HUES6 (cell line): ENCODE results near the gene MED27.

ENCODE experiments used
- H3K27ac ChIP-seq: 2 replicates; pipeline ENCODE4 v1.7.0; 2013; ENCODE audit warnings: low read depth, mild to moderate bottlenecking, low read length, inconsistent platforms
- H3K27me3 ChIP-seq: 2 replicates; pipeline ENCODE4 v1.6.1; 2013; ENCODE audit warnings: low read length; ENCODE audit not compliant: control insufficient read depth, insufficient read depth
- H3K36me3 ChIP-seq: 2 replicates; pipeline ENCODE4 v1.6.1; 2013; ENCODE audit warnings: low read length; ENCODE audit not compliant: control insufficient read depth, insufficient read depth
- H3K4me1 ChIP-seq: 2 replicates; pipeline ENCODE4 v1.6.1; 2013; ENCODE audit warnings: low read length; ENCODE audit not compliant: control insufficient read depth, insufficient read depth
- H3K4me3 ChIP-seq: 2 replicates; pipeline ENCODE4 v1.5.1; 2013; ENCODE audit warnings: low read depth, low read length
- H3K9ac ChIP-seq: one replicate; pipeline ENCODE4 v1.6.1; 2013; ENCODE audit warnings: mild to moderate bottlenecking, low read length
- H3K9me3 ChIP-seq: 2 replicates; pipeline ENCODE4 v1.6.1; 2013; ENCODE audit warnings: low read depth, low read length; ENCODE audit not compliant: control insufficient read depth, insufficient read depth

The MED27 gene

DNA sequence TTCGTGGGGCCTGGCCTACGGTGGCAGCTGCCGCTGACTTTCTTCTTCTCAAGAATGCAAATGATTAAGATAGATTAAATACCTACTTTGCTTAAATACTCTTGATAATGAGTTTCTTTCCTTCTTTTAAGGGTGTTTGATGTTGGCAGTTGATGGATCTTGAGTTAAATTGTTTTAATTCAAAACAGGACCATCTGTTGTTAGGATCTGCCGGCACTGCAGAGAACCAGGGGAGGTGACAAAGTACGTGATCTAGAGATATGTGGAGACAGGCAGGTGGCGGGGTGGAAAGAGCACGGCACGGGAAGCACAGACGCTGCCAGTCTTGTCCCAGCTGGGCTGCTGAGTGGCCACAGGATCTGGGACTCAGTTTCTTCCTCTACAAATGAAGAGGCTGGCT is 37.9 kb downstream of the MED27 start:
- no peak overlapping the region for H3K9ac ChIP-seq
- no peaks in the 10 kb centered on the region for H3K36me3 ChIP-seq
- no peaks in the 10 kb centered on the region for H3K9me3 ChIP-seq
- no peak overlapping the region for H3K27ac ChIP-seq
- H3K4me3 ChIP-seq: no peak overlapping the region
- H3K27me3 ChIP-seq: no peaks in the 10 kb centered on the region
- H3K4me1 ChIP-seq: peaks cover 6% of the 10 kb centered on the region

DNA sequence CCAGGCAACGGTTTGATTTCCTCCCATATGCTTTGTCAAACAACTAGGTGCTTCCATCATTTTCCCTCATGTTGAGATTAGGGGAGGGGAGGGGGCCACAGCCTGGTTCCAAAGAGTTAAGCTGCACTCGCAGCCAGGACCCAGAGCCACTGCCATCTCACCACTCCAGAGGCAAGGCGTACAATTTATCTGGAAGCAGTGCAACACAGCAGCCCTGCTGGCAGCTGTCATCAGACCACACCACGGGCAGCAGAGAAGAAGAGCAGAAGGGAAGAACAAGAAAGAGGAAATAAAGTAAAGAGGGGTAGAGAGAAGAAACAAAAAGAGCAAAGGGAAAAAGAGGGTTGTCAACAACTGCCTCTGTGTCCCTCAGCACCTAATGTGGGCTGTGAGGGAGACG is 38.9 kb downstream of the MED27 start:
- Histone ChIP-seq H3K27me3 (no peaks in the 10 kb centered on the region), H3K9me3 (no peaks in the 10 kb centered on the region), H3K4me1 (peaks cover 6% of the 10 kb centered on the region), H3K9ac (no peak overlapping the region), H3K27ac (no peak overlapping the region), H3K36me3 (no peaks in the 10 kb centered on the region), H3K4me3 (no peak overlapping the region)

DNA sequence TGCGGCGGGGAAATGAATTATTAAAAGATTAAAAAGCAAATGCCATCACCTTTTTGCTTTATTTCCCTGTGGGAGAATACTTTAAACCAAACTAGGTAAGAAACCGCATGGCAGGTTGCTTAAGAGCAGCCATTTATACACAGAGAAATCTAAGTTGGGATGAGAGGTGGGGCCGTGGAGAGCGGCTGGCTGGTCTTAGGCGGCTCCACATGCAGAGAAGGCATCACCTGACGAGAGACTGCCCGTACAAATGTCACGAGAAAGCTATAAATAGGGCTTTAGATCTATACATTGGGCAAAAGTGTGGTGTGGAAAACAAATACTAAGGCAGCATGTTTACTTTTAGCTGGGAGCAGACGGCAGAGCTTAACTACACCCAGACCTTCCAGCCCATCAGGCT is 39.4 kb downstream of the MED27 start:
- Histone ChIP-seq H3K9ac (no peak overlapping the region), H3K27me3 (no peaks in the 10 kb centered on the region), H3K9me3 (no peaks in the 10 kb centered on the region), H3K36me3 (no peaks in the 10 kb centered on the region), H3K4me1 (peaks cover 4% of the 10 kb centered on the region), H3K27ac (no peak overlapping the region), H3K4me3 (no peak overlapping the region)

DNA sequence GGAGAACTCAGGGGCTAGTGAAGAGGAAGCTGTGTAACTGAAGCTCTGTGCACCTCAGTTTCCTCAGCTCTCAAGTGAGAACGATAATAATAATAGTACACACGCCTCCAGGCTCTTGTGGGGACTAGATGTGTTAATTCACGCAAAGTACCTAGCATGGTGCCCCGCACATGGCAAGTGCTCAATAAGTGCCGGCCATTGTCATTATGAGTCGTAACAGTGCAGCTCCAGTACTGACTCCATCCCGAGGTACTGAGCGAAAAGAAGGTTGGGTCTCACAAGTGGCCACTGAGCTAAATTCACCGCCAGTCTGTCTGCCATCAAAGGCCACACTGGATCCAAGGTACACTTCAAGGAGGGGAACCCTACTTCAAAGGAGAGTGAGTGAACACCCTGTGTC is 40.4 kb downstream of the MED27 start:
- H3K9me3 ChIP-seq: no peaks in the 10 kb centered on the region
- H3K4me3 ChIP-seq: no peak overlapping the region
- peaks cover 13% of the 10 kb centered on the region for H3K4me1 ChIP-seq
- H3K27ac ChIP-seq: no peak overlapping the region
- H3K36me3 ChIP-seq: no peaks in the 10 kb centered on the region
- H3K9ac ChIP-seq: no peak overlapping the region
- H3K27me3 ChIP-seq: no peaks in the 10 kb centered on the region

DNA sequence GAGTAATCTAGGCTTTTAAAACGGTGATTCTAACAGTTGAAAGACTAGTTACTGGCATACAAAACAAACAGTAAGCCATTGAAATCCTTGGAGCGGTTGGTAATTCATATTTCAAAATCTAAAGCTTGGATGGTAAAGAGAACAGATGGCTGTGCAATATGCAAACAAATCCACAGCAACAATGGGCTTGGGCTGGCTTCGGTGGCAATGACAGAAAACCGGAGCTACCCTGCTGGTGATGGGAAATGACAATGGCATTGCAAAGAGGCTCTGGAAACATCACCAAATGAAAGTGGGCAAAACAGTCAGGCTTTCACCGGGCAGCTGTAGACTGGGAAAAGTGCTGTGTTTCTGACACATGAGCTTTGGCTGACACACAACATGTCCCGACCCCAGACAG is 42.2 kb downstream of the MED27 start:
- Histone ChIP-seq H3K27me3 (no peaks in the 10 kb centered on the region), H3K9ac (no peak overlapping the region), H3K9me3 (no peaks in the 10 kb centered on the region), H3K27ac (no peak overlapping the region), H3K4me1 (peaks cover 23% of the 10 kb centered on the region), H3K36me3 (no peaks in the 10 kb centered on the region), H3K4me3 (no peak overlapping the region)

DNA sequence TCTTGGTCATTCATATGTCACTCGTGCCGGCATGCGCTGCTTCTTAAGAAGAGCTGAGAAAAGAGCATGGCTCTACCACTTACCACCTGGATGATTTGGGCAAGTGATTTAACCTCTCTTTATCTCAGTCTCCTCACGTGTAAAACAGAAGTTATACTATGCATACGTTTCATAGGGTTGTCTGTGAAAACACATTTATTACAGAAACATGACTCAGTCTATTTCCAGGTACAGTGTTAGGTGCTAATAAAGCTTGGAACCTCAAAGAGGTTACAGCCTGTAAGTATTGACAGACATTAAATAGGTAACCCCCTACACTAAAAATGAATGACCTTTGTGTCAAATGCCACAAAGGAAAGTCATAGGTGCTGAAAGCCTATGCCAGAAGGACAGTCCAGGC is 43.1 kb downstream of the MED27 start:
- H3K4me3 ChIP-seq: no peak overlapping the region
- no peaks in the 10 kb centered on the region for H3K27me3 ChIP-seq
- peaks cover 26% of the 10 kb centered on the region for H3K4me1 ChIP-seq
- H3K27ac ChIP-seq: no peak overlapping the region
- H3K9me3 ChIP-seq: no peaks in the 10 kb centered on the region
- no peaks in the 10 kb centered on the region for H3K36me3 ChIP-seq
- no peak overlapping the region for H3K9ac ChIP-seq

DNA sequence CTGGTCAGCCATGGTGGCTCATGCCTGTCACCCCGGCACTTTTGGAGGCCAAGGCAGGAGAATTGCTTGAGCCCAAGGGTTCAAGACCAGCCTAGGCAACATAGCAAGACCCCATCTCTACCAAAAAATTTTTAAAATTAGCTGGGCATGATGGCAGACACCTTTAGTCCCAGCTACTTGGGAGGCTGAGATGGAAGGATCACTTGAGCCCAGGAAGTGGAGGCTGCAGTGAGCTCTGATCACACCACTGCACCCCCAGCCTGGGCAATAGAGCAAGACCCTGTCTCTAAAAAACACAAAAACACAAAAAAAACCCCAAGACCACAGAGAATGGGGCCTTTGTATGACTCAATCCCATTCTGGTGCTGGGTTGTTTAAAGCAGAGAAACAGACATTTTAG is 44.0 kb downstream of the MED27 start:
- Histone ChIP-seq H3K27ac (no peak overlapping the region), H3K27me3 (no peaks in the 10 kb centered on the region), H3K4me3 (no peak overlapping the region), H3K9me3 (no peaks in the 10 kb centered on the region), H3K36me3 (no peaks in the 10 kb centered on the region), H3K4me1 (peaks cover 34% of the 10 kb centered on the region), H3K9ac (no peak overlapping the region)

DNA sequence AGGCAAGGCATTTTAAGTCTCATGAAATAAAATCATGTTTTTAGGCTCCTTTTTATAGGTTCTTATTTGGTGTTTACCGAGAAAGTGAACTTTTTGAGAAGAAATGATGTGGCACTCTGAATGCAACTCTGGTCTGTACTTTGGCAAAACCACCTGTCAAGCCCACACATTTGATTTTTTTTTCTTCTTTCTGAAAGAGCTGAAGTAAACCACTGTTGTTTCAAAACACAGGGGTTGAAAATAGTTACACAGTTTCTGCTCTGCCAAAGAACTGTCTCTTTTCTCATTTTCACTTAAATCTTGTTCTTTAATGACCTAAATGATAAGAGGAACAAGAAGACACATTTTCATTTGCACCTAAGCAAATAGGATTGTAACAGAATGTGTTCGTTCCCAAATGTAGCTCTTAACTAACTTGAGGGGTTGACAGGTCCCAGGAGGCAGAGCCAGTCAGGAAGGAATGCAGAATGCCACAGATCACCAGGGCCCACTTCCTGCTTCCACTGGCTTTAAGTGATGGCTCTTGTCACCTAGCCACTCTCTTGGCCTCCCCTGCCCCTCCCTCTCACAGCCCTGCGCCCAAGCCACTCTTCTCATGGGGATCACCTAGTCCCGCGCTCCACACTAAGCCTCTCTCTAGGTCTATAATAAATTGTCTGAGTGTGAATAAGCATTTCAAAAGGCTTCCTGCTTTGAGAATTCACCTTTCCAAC is 47.3 kb downstream of the MED27 start:
- Histone ChIP-seq H3K27me3 (no peaks in the 10 kb centered on the region), H3K36me3 (no peaks in the 10 kb centered on the region), H3K9ac (no peak overlapping the region), H3K4me1 (peaks cover 50% of the 10 kb centered on the region), H3K4me3 (no peak overlapping the region), H3K9me3 (no peaks in the 10 kb centered on the region), H3K27ac (no peak overlapping the region)

DNA sequence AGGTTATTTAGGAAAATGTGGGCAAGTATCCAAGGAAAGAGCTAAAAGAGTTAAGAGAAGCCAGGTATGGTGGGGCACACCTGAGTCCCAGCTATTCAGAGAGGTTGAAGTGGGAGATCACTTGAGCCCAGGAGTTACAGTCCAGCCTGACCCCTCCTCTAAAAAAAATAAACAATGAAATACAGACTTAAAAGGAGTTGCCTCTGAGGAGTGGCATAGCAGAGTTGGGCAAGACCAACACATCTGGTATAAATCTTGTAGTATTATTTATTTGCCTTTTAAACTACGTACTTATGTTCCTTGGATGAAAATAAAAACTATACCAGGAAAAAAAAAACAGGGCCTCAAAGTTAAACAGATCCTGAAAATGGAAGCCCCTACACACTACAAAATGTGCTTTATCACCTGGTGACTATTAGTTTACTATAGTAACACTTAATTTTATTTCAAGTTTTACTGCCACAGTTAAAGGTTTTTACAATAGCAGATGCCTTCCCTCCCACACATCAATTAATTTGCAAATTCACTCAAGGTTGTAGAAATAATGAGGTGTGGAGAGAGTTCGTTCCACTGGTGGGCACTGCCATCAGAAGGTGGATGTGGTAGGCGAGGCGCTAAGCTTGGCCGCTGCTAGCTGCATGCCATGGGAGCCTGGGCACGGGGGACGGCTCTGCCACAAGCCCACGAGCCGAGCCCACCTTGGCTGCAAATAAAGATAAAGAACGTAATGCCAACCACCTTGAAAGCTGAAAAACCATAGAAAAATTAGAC is 48.0 kb downstream of the MED27 start:
- Histone ChIP-seq H3K36me3 (no peaks in the 10 kb centered on the region), H3K27ac (no peak overlapping the region), H3K4me3 (no peak overlapping the region), H3K9ac (no peak overlapping the region), H3K27me3 (no peaks in the 10 kb centered on the region), H3K9me3 (no peaks in the 10 kb centered on the region), H3K4me1 (peaks cover 58% of the 10 kb centered on the region)

DNA sequence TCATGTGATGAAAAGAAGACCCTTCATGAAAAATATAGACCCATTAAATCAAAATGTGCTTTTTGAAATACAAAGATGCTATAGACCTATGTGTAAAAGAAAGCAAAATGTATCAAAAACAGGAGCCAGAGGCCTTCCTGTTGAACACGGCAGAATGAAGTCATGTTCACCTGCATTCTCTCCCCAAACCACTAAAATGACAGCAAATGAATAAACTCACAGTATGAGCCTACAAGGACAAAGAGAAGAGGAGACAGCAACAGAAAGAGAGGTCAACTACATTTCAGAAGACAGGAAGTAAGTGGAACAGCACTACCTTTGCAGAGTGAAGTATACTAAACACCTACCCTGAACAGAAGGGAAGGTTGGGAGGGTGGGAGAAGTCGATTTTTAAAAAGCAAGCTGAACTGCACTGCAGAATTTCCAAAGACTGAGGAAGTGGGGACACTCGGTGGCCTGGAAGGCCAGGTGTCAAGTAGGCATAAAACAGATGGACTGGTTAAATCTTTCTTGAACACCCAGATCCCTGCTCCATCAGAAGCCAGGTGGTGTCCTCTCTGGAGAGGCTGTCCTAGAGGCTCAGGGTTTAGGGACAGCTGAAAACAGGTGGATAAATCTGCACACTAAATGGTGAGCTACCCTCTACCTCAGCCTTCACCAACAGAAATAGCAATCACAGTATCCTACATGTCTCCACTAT is 48.9 kb downstream of the MED27 start:
- Histone ChIP-seq H3K9me3 (no peaks in the 10 kb centered on the region), H3K27ac (no peak overlapping the region), H3K9ac (no peak overlapping the region), H3K36me3 (no peaks in the 10 kb centered on the region), H3K4me3 (no peak overlapping the region), H3K4me1 (peaks cover 63% of the 10 kb centered on the region), H3K27me3 (no peaks in the 10 kb centered on the region)
